Neural progenitor cell (in vitro differentiated cells): ENCODE results near the gene CEP164. TPM values are rescaled to one million over a fixed set of nuclear protein-coding genes. Genes with fewer than 3 reads are reported as not detected.

Source experiments
- DNase-seq: peaks from one replicate; pipeline ENCODE4 v3.0.0-alpha.2; 2016; ENCODE audit warnings: low spot score
- H2AFZ ChIP-seq: fragments of 200-600 bp; sonication (generic); replicated peaks from 2 replicates; pipeline ENCODE4 v1.6.1; 2016; ENCODE audit warnings: antibody characterized with exemption
- H3F3A ChIP-seq: fragments of 200-600 bp; sonication (generic); 2 replicates; pipeline ENCODE4 v1.6.1; 2016; ENCODE audit warnings: antibody characterized with exemption, low read depth
- H3K27ac ChIP-seq: fragments of 200-600 bp; sonication (generic); 2 replicates; pipeline ENCODE4 v1.5.1; 2016; ENCODE audit warnings: mild to moderate bottlenecking
- H3K27me3 ChIP-seq: fragments of 200-600 bp; sonication (generic); 2 replicates; pipeline ENCODE4 v1.6.1; 2016; ENCODE audit warnings: mild to moderate bottlenecking, moderate library complexity
- H3K36me3 ChIP-seq: fragments of 200-600 bp; sonication (generic); 2 replicates; pipeline ENCODE4 v1.5.1; 2016
- H3K4me1 ChIP-seq: fragments of 200-600 bp; sonication (generic); 2 replicates; pipeline ENCODE4 v1.6.1; 2016; ENCODE audit warnings: mixed run types
- H3K4me2 ChIP-seq: fragments of 200-600 bp; sonication (generic); 2 replicates; pipeline ENCODE4 v1.6.1; 2016
- H3K4me3 ChIP-seq: fragments of 200-600 bp; sonication (generic); 2 replicates; pipeline ENCODE4 v1.5.1; 2016
- H3K79me2 ChIP-seq: fragments of 200-600 bp; sonication (generic); 2 replicates; pipeline ENCODE4 v1.6.1; 2016; ENCODE audit warnings: low read depth
- H3K9ac ChIP-seq: fragments of 200-600 bp; sonication (generic); 2 replicates; pipeline ENCODE4 v1.6.1; 2016
- H3K9me3 ChIP-seq: fragments of 200-600 bp; sonication (generic); 2 replicates; pipeline ENCODE4 v1.5.1; 2016; ENCODE audit warnings: low read depth
- H4K20me1 ChIP-seq: fragments of 200-600 bp; sonication (generic); 2 replicates; pipeline ENCODE4 v1.6.1; 2016; ENCODE audit warnings: low read depth
- H3K27ac Mint-ChIP-seq: 3 replicates; pipeline ENCODE4 v1.8.0; 2021; ENCODE audit warnings: mixed read lengths
- H3K27me3 Mint-ChIP-seq: 2 replicates; pipeline ENCODE4 v1.8.0; 2022; ENCODE audit warnings: low read depth, mild to moderate bottlenecking, inconsistent platforms, moderate library complexity, mixed read lengths; ENCODE audit not compliant: insufficient read depth
- H3K36me3 Mint-ChIP-seq: 3 replicates; pipeline ENCODE4 v1.8.0; 2021; ENCODE audit warnings: mixed read lengths
- H3K4me1 Mint-ChIP-seq: 3 replicates; pipeline ENCODE4 v1.8.0; 2021; ENCODE audit warnings: mixed read lengths
- H3K4me3 Mint-ChIP-seq: 3 replicates; pipeline ENCODE4 v1.8.0; 2021; ENCODE audit warnings: mild to moderate bottlenecking, moderate library complexity, mixed read lengths
- H3K9me3 Mint-ChIP-seq: 3 replicates; pipeline ENCODE4 v1.8.0; 2020; ENCODE audit warnings: mixed read lengths
- CTCF ChIP-seq: fragments of 200-600 bp; sonication (generic); IDR thresholded peaks from 2 replicates; pipeline ENCODE4 v1.5.1; 2017; ENCODE audit warnings: antibody characterized with exemption, mild to moderate bottlenecking
- EZH2 ChIP-seq: fragments of 200-600 bp; sonication (generic); IDR thresholded peaks from 2 replicates; pipeline ENCODE4 v1.6.1; 2017; ENCODE audit warnings: antibody characterized with exemption, mild to moderate bottlenecking, moderate library complexity
- EZH2phosphoT487 ChIP-seq: fragments of 200-600 bp; sonication (generic); IDR thresholded peaks from 2 replicates; pipeline ENCODE4 v1.6.1; 2017; ENCODE audit warnings: antibody characterized with exemption
- total RNA-seq: library from RNA; depleted of rRNA; stranded (reverse); fragments of >200 nt; gene quantifications from 2 replicates; pipeline ENCODE4 v1.2.3, GENCODE V29; 2015; ENCODE audit warnings: low replicate concordance

CEP164 gene
- total RNA-seq: 24.2 and 26.0 TPM in 2 replicates

- Mint-ChIP-seq H3K4me1 (peaks cover 3% of the 10 kb centered on the region), H3K27ac (no peak within 1 kb of the TSS)
These were observed at the start of gene CEP164 for GRCh38 chr11:117327567-117328374. Gene CEP164 (plus strand): TSS chr11:117327854. CDS start chr11:117338587, 10,733 bp downstream.

GRCh38 chr11:117278347-117278746 lies 49.3 kb upstream of the CEP164 start:
- H3K9me3 Mint-ChIP-seq: no peaks in the 10 kb centered on the region
- no peak for DNase-seq
- H3K27me3 ChIP-seq: no peaks in the 10 kb centered on the region
- no peak overlapping the region for H3K4me2 ChIP-seq
- H3K4me3 ChIP-seq: no peak overlapping the region
- H3K9ac ChIP-seq: no peak overlapping the region
- no peaks in the 10 kb centered on the region for H4K20me1 ChIP-seq
- H3K36me3 Mint-ChIP-seq: peaks cover 26% of the 10 kb centered on the region
- H3K79me2 ChIP-seq: no peaks in the 10 kb centered on the region
- peak overlapping the region; percentile 1 for H3K27ac Mint-ChIP-seq
- TF ChIP-seq CTCF (no peak), EZH2 (no peak), EZH2phosphoT487 (no peak)
- no peaks in the 10 kb centered on the region for H3K36me3 ChIP-seq
- peaks cover 8% of the 10 kb centered on the region for H3K4me1 Mint-ChIP-seq
- H3K27me3 Mint-ChIP-seq: no peaks in the 10 kb centered on the region
- no peaks in the 10 kb centered on the region for H3K9me3 ChIP-seq
- H2AFZ ChIP-seq: no peak overlapping the region
- no peak overlapping the region for H3K27ac ChIP-seq
- H3K4me1 ChIP-seq: peaks cover 3% of the 10 kb centered on the region
- peaks cover 3% of the 10 kb centered on the region for H3F3A ChIP-seq
- H3K4me3 Mint-ChIP-seq: no peak overlapping the region

More at GRCh38 chr11:117327567-117328374, at the start of gene CEP164:
- peaks cover 8% of the 10 kb centered on the region for H3F3A ChIP-seq
- H3K36me3 ChIP-seq: no peaks in the 10 kb centered on the region
- peaks cover 10% of the 10 kb centered on the region for H3K79me2 ChIP-seq
- peak within 1 kb of the TSS; percentile 96 for H2AFZ ChIP-seq
- Mint-ChIP-seq H3K36me3 (peaks cover 1% of the 10 kb centered on the region), H3K4me3 (no peak within 1 kb of the TSS), H3K27me3 (no peaks in the 10 kb centered on the region), H3K9me3 (no peaks in the 10 kb centered on the region)
- no peaks in the 10 kb centered on the region for H3K4me1 ChIP-seq
- peak; percentile 97 for DNase-seq
- no peak for TF ChIP-seq EZH2phosphoT487
- no peak for TF ChIP-seq EZH2
- no peak for TF ChIP-seq CTCF
- peaks cover 14% of the 10 kb centered on the region for H4K20me1 ChIP-seq
- H3K9ac ChIP-seq: peak within 1 kb of the TSS; percentile 40
- H3K9me3 ChIP-seq: no peaks in the 10 kb centered on the region
- H3K4me3 ChIP-seq: peak within 1 kb of the TSS; percentile 92
- no peak within 1 kb of the TSS for H3K27ac ChIP-seq
- no peaks in the 10 kb centered on the region for H3K27me3 ChIP-seq
- peak within 1 kb of the TSS; percentile 92 for H3K4me2 ChIP-seq

GRCh38 chr11:117279711-117280376 lies 47.8 kb upstream of the CEP164 start:
- H3K27ac Mint-ChIP-seq: no peak overlapping the region
- H3K4me2 ChIP-seq: no peak overlapping the region
- no peak for DNase-seq

More at GRCh38 chr11:117279711-117280376, 47.8 kb upstream of the CEP164 start:
- H3K9me3 ChIP-seq: no peaks in the 10 kb centered on the region
- Mint-ChIP-seq H3K9me3 (no peaks in the 10 kb centered on the region), H3K4me1 (peaks cover 8% of the 10 kb centered on the region), H3K36me3 (peaks cover 23% of the 10 kb centered on the region), H3K27me3 (no peaks in the 10 kb centered on the region), H3K4me3 (no peak overlapping the region)
- H3K36me3 ChIP-seq: no peaks in the 10 kb centered on the region
- no peak overlapping the region for H3K4me3 ChIP-seq
- TF ChIP-seq CTCF: no peak
- TF ChIP-seq EZH2phosphoT487: no peak
- TF ChIP-seq EZH2: no peak
- H3K4me1 ChIP-seq: peaks cover 3% of the 10 kb centered on the region
- H3K9ac ChIP-seq: no peak overlapping the region
- H3K27me3 ChIP-seq: no peaks in the 10 kb centered on the region
- no peak overlapping the region for H2AFZ ChIP-seq
- H4K20me1 ChIP-seq: no peaks in the 10 kb centered on the region
- H3K27ac ChIP-seq: no peak overlapping the region
- no peaks in the 10 kb centered on the region for H3K79me2 ChIP-seq
- H3F3A ChIP-seq: peaks cover 3% of the 10 kb centered on the region
